Hematopoietic multipotent progenitor cell treated with erythropoietin and hydrocortisone succinate and interleukin-3 and kit ligand, for 15 days (in vitro differentiated cells): ENCODE measurements around the gene NEDD9.

Experiments used
- DNase-seq: peaks from one replicate; pipeline ENCODE4 v3.0.0-alpha.2; 2015; ENCODE audit warnings: low spot score

The NEDD9 gene

DNA sequence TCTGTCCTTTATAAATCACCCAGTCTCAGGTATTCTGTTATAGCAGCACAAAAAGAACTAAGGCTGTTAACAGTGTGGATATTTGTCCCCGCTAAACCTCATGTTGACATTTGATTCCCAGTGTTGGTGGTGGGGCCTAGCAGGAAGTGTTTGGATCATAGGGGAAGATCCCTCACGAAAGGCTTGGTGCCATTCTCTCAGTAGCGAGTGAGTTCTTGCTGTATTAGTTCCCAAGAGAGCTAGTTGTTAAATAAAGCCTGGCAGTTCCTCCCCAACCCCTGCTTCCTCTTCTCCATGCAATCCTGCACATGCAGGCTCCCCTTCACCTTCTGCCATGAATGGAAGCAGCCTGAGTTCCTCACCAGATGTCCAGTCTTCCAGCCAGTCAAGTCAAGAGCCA is 91.2 kb downstream of the NEDD9 start:
- DNase-seq = no peak

DNA sequence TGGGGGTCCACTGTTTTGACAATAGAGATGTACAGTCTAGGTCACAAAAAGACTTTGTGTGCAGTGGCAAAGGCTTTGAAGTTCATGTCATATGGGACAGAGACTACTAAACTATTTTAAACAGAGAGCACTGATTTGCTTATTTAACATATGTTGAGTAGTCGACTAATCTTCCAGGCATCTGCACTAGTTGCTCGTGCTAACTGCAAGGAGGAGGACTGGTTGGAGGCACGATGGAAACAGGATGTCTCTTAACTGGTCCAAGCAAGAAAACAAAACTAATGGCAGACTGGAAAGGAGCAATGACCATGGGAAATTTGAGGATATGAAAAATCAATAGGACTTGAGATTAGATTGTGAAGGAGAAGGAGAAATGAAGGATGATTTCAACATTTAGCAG is 92.4 kb downstream of the NEDD9 start:
- no peak for DNase-seq

DNA sequence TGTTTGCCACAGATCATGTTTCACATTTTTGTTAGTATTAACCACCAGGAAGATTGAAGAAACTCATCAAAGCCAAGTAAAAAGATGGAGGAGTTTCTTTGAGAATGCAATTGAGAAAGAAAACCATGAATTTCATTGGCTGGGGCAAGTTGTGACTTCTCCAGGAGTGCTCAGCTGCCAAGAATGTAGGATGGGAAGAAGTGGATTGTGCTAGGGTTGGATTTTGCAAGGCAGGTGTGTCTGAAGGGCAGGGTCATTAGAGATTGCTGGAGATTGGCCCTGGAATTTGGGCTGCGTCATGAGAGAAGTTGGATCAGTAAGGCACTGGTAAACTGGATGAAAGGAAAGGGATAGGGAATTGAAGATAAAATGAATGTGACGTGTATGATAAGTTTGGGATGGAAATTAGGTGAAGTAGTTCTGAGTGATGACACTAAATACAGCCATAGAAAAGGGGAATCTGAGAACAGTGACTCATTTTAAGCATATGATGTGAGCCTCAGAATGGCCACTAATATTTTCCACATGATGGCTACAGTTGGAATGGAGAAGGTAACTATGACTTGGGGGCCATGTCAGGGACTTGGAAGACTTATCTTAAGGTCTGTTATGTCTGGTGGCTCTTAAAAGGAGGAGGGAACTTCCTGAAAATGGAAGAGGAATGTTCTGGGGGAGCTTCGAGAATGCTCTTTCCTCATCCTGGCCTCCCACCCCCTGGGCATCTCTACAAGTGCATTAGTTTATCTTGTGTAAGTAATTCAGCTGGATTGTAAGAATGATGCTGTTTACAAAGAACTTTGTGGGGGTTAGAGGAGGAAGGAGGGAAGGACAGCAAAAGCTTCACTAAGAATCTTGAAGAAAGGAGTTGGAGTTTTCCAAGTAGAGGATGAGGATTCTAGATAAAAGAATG is 93.2 kb downstream of the NEDD9 start:
- no peak for DNase-seq

DNA sequence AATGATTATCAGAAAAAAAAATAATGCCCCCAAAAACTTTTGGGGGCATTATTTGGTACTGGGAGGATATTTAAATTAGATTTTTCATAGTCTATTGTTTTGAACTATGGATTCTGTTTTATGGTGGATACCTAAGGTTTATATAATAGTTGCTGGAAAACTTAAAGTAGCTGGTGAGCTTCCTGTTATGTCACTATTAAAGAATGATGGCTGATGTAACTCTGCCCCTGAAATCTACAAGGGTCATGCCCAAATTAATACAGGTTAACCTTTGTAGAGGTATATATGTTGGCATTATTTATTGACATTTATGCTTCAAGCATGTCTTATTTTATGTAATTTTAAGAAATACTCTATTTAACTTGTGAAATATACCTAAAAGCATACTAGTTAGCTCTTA is 95.7 kb downstream of the NEDD9 start:
- no peak for DNase-seq
